GM04503 (cell line): ENCODE data around the gene NBPF3.
"Not testable (repeated sequence)": the region's sequence is repeated elsewhere in the genome, so short reads cannot be mapped to it uniquely, and the experiment has no call there.

ENCODE experiments used
- DNase-seq: peaks from one replicate; pipeline ENCODE4 v3.0.0-alpha.2; 2012; ENCODE audit warnings: low read depth

The NBPF3 gene

DNA sequence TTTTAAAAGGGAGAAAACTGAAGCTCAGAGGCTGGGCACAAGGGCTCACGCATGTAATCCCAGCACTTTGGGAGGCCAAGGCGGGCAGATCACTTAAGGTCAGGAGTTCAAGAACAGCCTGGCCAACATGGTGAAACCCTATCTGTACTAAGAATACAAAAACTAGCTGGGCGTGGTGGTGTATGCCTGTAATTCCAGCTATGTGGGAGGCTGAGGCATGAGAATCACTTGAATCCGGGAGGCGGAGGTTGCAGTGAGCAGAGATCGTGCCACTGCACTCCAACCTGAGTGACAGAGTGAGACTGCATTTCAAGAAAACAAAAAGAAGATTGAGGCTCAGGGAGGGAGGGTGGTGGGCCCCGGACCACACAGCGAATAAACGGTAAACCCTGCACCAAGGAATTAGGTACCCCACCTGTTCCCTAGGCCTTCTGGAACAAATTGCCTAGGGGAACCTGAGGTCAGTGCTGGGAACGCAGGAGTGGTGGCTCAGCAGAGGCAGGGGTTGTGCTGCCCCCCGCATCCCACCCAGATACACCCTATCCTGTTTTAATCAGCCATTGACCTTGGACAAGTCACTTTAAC, 79.6 kb downstream of the NBPF3 start:
- not testable (repeated sequence) for DNase-seq

DNA sequence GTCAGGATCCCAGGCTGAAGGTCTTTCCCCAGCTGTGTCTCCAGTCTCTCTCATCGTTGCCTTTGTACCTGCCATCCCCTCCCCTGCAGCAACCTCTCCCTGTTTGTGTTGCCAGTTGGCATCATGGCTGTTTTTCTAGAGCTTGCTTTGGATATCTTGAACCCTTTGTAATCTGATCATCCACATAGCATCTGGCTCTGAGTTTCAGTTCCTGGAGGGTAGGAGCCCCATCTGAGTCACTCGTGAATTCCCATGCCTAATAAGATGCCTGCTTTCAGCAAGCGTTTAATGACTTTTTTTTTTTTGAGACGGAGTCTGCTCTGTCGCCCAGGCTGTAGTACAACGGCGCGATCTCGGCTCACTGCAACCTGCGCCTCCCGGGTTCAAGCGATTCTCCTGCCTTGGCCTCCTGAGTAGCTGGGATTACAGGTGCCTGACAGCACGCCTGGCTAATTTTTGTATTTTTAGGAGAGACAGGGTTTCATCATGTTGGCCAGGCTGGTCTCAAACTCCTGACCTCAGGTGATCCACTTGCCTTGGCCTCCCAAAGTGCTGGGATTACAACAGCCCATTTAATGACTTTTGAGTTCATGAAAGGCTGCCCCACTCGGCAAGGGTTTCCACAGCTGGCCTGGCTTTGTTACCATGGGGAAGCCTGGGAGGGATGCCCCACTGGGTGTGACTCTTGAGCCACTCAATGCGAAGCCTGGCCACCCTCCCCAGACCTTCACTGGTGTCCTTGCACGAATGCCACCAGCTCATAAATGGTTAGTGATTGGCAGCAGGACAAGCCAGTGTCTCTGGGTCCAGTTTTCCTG, 81.2 kb downstream of the NBPF3 start:
- peak; percentile 14 for DNase-seq

DNA sequence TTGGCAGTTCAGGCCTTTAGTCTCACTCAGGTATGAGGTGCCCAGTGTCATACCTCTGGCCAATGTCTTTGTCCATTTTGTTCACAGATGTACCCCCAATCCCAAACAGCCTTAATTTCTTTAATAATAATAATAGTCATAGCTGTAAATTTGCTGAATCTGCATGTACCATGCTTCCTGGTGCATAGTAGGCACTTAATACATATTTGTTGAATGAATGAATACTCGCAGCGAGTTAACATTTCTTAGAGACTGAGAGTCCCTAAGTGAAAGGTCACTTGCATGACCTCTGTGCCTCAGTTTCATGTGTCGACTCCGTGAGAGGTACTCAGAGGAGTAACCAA, 81.8 kb downstream of the NBPF3 start:
- DNase-seq = no peak

- no peak for DNase-seq
These were observed 82.6 kb downstream of the NBPF3 start for GRCh38 chr1:21522525-21523038.

- no peak for DNase-seq
These were observed 83.4 kb downstream of the NBPF3 start for GRCh38 chr1:21523297-21523813.

GRCh38 chr1:21524220-21524619, 84.3 kb downstream of the NBPF3 start:
- no peak for DNase-seq

GRCh38 chr1:21524686-21525339, 84.9 kb downstream of the NBPF3 start:
- no peak for DNase-seq

- DNase-seq = no peak
These were observed 85.4 kb downstream of the NBPF3 start for GRCh38 chr1:21525340-21525717.

- no peak for DNase-seq
These were observed 86.5 kb downstream of the NBPF3 start for GRCh38 chr1:21526441-21526840.

- no peak for DNase-seq
These were observed 90.6 kb downstream of the NBPF3 start for GRCh38 chr1:21530368-21531016.

GRCh38 chr1:21531241-21531640, 91.3 kb downstream of the NBPF3 start:
- DNase-seq = no peak

DNA sequence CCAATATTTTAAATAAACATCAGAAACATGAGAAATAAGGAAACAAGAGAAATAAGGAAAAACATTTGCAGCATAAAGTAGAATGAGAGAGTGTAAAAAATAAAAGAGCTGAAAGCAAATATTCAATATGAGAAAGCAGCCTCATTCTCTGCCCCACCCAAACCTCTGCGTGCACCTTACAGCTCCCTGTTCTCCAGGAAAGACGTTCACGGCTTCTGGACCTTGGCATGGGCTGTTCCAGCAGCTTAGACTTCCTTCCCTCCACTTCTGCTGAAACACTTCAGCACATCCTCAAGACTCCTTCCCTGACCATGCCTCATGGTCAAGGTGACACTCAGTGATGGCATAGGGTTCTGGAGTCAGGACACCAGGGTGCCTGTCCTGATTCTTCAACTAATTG, 92.6 kb downstream of the NBPF3 start:
- no peak for DNase-seq

- DNase-seq = no peak
These were observed 93.1 kb downstream of the NBPF3 start for GRCh38 chr1:21532992-21533534.

DNA sequence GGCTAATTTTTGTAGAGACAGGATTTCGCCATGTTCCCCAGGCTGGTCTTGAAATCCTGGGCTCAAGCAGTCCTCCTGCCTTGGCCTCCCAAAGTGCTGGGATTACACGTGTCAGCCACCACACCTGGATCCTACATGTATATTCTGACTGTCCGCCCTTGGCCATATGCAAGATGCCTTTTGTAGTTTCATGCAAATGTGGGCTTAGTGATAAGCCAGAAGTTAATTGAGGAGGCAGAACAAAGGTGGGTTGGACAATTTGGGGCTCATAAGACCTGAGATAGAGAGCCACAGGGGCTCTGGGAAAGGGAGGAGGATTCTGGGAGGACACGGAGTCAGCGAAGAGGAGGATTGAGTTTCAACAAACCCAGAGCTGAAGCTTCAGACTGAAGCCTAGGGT, 94.2 kb downstream of the NBPF3 start:
- DNase-seq = no peak
